ENCODE data around the gene OSTM1. TPM values are rescaled to one million over a fixed set of nuclear protein-coding genes. Genes with fewer than 3 reads are reported as not detected.
A peak's percentile ranks its signal among the peaks of the same experiment; 100 is the strongest.

Gene OSTM1
- total and polyA plus RNA-seq, 7 donors = 3.6 to 267 (median 48.9) TPM

DNA sequence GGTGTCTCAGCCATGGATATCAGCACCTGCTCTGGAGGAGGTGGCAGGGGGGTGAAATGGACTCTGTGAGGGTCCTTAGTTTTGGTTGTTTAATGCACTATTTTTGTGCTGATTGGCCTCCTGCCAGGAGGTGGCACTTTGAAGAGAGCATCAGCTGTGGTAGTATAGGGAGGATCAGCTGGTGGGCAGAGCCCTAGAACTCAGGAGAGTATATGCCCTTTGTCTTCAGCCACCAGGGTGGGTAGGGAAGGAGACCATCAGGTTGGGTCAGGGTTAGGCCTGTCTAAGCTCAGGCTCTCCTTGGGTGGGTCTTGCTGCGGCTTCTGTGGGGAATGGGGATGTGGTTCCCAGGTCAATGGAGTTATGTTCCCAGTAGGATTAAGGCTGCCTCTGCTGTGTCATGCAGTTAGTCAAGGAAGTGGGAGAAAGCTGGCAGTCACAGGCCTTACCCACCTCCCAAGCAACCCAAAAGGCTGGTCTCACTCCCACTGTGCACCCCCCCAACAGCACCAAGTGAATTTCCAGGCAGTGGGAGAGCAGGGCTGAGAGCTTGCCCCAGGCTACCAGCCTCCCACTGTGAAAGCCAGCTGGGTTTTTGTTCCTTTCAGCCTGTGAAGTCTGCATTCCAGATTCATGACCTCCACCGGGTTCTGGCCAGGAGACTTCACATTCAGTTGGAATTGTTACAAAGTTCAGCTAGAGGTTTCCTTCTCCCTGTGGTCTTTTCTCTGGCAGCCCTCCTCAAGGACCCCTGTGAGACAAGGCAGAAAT, 5.7 kb upstream of the OSTM1 start:
- Histone ChIP-seq H3K4me3 (no peak overlapping the region), H3K27ac (no peak overlapping the region), H3K36me3 (no peaks in the 10 kb centered on the region), H3K4me1 (peaks cover 0 to 5% (median 2%) of the 10 kb centered on the region in 4 donors), H3K9me3 (no peaks in the 10 kb centered on the region), H3K27me3 (peaks cover 0 to 7% (median 3%) of the 10 kb centered on the region in 3 donors)
- WGBS, 2 donors = 79% methylated on average over 2 of the region's 2 CpGs
- intact Hi-C loops (cut with DNase I) = no loop called here
- no peak for TF ChIP-seq POLR2AphosphoS5 (IDR thresholded peaks at IDR 0.05)
- TF ChIP-seq, protein P1, sequence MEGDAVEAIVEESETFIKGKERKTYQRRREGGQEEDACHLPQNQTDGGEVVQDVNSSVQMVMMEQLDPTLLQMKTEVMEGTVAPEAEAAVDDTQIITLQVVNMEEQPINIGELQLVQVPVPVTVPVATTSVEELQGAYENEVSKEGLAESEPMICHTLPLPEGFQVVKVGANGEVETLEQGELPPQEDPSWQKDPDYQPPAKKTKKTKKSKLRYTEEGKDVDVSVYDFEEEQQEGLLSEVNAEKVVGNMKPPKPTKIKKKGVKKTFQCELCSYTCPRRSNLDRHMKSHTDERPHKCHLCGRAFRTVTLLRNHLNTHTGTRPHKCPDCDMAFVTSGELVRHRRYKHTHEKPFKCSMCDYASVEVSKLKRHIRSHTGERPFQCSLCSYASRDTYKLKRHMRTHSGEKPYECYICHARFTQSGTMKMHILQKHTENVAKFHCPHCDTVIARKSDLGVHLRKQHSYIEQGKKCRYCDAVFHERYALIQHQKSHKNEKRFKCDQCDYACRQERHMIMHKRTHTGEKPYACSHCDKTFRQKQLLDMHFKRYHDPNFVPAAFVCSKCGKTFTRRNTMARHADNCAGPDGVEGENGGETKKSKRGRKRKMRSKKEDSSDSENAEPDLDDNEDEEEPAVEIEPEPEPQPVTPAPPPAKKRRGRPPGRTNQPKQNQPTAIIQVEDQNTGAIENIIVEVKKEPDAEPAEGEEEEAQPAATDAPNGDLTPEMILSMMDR (IDR thresholded peaks at IDR 0.05) = no peak
- no peak for TF ChIP-seq EP300 (IDR thresholded peaks at IDR 0.05)
- TF ChIP-seq POLR2A (IDR thresholded peaks at IDR 0.05) = no peak
- DNase-seq = no peak

DNA sequence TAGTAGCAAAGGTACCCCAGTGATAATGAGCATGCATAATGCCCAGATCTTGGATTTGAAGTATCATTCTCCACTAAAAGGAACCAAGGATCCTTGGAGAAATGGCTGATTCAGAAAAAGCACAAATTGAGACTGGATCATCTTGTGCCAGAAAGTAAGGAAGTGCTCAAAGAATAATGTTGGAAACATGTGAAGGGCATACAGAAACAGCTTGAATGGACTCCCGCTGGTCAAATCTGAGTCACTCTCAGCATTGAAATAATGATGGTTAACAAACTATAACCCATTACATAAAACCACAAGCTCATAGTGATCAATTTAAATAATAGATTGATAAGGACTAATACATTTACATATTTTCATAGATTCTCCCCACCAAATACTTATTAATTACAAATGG, 3.6 kb upstream of the OSTM1 start:
- intact Hi-C loops (cut with DNase I) = loop anchor here (10.0 kb wide), 1 partner anchor 1017 kb away; the partner anchor contains the start of genes CEP57L1 and SESN1
- 91 to 93% methylated on average over 1 of the region's 1 CpG for WGBS, 2 donors
- DNase-seq = no peak
- H3K9me3 ChIP-seq = no peaks in the 10 kb centered on the region
- H3K4me1 ChIP-seq = peaks cover 0 to 16% (median 12%) of the 10 kb centered on the region in 4 donors
- H3K27me3 ChIP-seq = peaks cover 0 to 2% (median 1%) of the 10 kb centered on the region in 3 donors
- H3K36me3 ChIP-seq = no peaks in the 10 kb centered on the region
- no peak overlapping the region for H3K4me3 ChIP-seq
- TF ChIP-seq POLR2A (IDR thresholded peaks at IDR 0.05) (no peak), EP300 (IDR thresholded peaks at IDR 0.05) (no peak), POLR2AphosphoS5 (IDR thresholded peaks at IDR 0.05) (no peak)
- TF ChIP-seq, protein P1 (IDR thresholded peaks at IDR 0.05) = no peak
- no peak overlapping the region for H3K27ac ChIP-seq

DNA sequence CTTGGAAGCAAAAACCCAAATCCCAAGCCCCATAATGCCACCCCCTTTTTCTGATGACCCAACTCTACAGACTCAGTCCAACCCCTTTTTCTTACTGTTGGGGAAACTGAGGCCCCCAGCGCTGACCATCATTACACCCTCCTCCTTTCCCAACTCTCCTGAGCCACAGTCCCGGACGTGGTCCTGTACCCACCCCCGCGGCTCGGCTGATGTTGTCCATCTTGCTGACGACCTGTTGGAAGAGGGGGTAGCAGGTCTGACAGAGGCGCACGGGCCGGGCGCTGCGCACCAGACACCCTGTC, 533 bp downstream of the OSTM1 start:
- Histone ChIP-seq H3K36me3 (no peaks in the 10 kb centered on the region), H3K27me3 (no peaks in the 10 kb centered on the region), H3K4me3 (peak overlapping the region; percentile 77 to 88 (median 86)), H3K9me3 (no peaks in the 10 kb centered on the region), H3K27ac (peak overlapping the region; percentile 80 to 90 (median 84)), H3K4me1 (peaks cover 0 to 22% (median 19%) of the 10 kb centered on the region in 4 donors)
- DNase-seq = peak; percentile 72
- intact Hi-C loops (cut with DNase I) = loop anchor here (2.0 to 10.0 kb wide), 5 partner anchors 43 to 1409 kb away; partner anchors contain the start of genes CEP57L1, SEC63, SESN1 and SNX3
- WGBS, 2 donors = 0 to 2% methylated on average over 12 of the region's 12 CpGs
- TF ChIP-seq POLR2A (IDR thresholded peaks at IDR 0.05) (no peak), EP300 (IDR thresholded peaks at IDR 0.05) (no peak), POLR2AphosphoS5 (IDR thresholded peaks at IDR 0.05) (no peak)
- TF ChIP-seq, protein P1 (IDR thresholded peaks at IDR 0.05) = no peak

DNA sequence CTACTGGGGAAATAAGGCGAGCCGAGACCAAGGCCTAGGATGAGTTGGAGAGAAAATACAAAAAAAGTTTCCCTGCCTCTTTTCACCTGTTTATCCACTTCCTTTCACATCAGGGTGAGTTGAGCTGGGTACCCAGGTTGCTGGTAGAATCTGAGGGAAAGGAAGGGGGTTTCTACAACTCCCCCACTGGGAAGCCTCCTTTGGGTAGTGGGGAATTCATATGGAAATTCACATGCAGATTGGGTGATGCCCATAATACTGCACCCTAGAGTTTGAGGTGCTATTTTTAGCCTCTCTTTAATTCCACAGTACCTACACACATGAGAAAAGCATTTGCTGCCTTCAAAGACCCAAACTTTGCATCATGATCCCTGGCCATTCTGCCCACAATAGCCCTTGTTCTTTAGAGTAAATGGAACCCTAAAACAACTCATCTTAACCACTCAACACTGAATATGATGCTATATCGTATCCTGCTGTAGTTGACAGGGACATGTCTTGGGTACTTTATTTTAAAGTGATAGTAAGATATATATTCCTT, 2.7 kb downstream of the OSTM1 start:
- no peak overlapping the region for H3K4me3 ChIP-seq
- H3K4me1 ChIP-seq = peaks cover 0 to 22% (median 19%) of the 10 kb centered on the region in 4 donors
- whole genome bisulfite sequencing, 2 donors = 78 to 79% methylated on average over 3 of the region's 3 CpGs
- no peaks in the 10 kb centered on the region for H3K9me3 ChIP-seq
- H3K27me3 ChIP-seq = no peaks in the 10 kb centered on the region
- intact Hi-C loops (cut with DNase I) = loop anchor here (10.0 kb wide), 1 partner anchor 1023 kb away; the partner anchor contains the start of genes CEP57L1 and SESN1
- H3K36me3 ChIP-seq = no peaks in the 10 kb centered on the region
- TF ChIP-seq, protein P1 (IDR thresholded peaks at IDR 0.05) = no peak
- TF ChIP-seq EP300 (IDR thresholded peaks at IDR 0.05) = no peak
- no peak for TF ChIP-seq POLR2A (IDR thresholded peaks at IDR 0.05)
- no peak for TF ChIP-seq POLR2AphosphoS5 (IDR thresholded peaks at IDR 0.05)
- no peak for DNase-seq
- no peak overlapping the region for H3K27ac ChIP-seq

All from sigmoid colon (tissue), 7 donors.